K562 (cell line): ENCODE data around the gene EIF5. TPM values are rescaled to one million over a fixed set of nuclear protein-coding genes. Genes with fewer than 3 reads are reported as not detected.

Experiments
- CBX3 ChIP-seq, 2 experiments: IDR thresholded peaks; 1 replicate in 1 of 2; 2 replicates in 1 of 2; pipeline ENCODE4 v1.6.1; 2012; ENCODE audit warnings: inconsistent platforms in 2 of 2, low read length in 2 of 2, borderline replicate concordance in 1 of 2, control low read depth in 1 of 2
- FOXM1 ChIP-seq, 2 experiments: fragments of 450-650 bp in 1 of 2; sonication (generic) in 1 of 2; formaldehyde crosslinking in 1 of 2; IDR thresholded peaks; 2 replicates each; pipeline versions ENCODE4 v1.6.1 to v1.9.0; 2017 to 2022; ENCODE audit warnings: low read depth in 2 of 2, mild to moderate bottlenecking in 2 of 2, missing genetic modification reagents in 1 of 2, moderate library complexity in 1 of 2
- GABPA ChIP-seq: fragments of 200-800 bp; sonication (Bioruptor generic); conservative IDR thresholded peaks from 2 replicates; pipeline ENCODE4 v1.6.1; 2016; ENCODE audit warnings: low read depth, missing genetic modification characterization, missing compliant biosample characterization
- HOXB6 ChIP-seq: fragments of 250-450 bp; sonication (Bioruptor Pico); IDR thresholded peaks from 2 replicates; pipeline ENCODE4 v1.5.1; 2022; ENCODE audit warnings: mild to moderate bottlenecking, borderline replicate concordance
- MLLT1 ChIP-seq, 2 experiments: fragments of 450-650 bp; IDR thresholded peaks; 2 replicates each; pipeline ENCODE4 v1.6.1; 2016
- MNT ChIP-seq, 2 experiments: fragments of 450-650 bp; conservative IDR thresholded peaks; 2 replicates each; pipeline ENCODE4 v1.6.1; 2017; ENCODE audit warnings: mild to moderate bottlenecking in 2 of 2, moderate library complexity in 2 of 2
- MTA3 ChIP-seq: fragments of 450-650 bp; formaldehyde crosslinking; IDR thresholded peaks from 2 replicates; pipeline ENCODE4 v1.6.1; 2017; ENCODE audit warnings: mild to moderate bottlenecking, borderline replicate concordance
- MXI1 ChIP-seq: IDR thresholded peaks from 2 replicates; pipeline ENCODE4 v1.6.1; 2011; ENCODE audit warnings: low read depth, mild to moderate bottlenecking, improper control_type of control experiment, low read length
- MYBL2 ChIP-seq, 2 experiments: fragments of 450-650 bp in 1 of 2; sonication (generic) in 1 of 2; formaldehyde crosslinking in 1 of 2; IDR thresholded peaks; 2 replicates each; pipeline versions ENCODE4 v1.6.1 to v1.8.1; 2017 to 2022; ENCODE audit warnings: borderline replicate concordance in 1 of 2, inconsistent platforms in 1 of 2, low read depth in 1 of 2, mild to moderate bottlenecking in 1 of 2, missing genetic modification reagents in 1 of 2, moderate library complexity in 1 of 2
- SETDB1 ChIP-seq: IDR thresholded peaks from one replicate; pipeline ENCODE4 v1.6.1; 2012; ENCODE audit warnings: low read length, control low read depth, inconsistent platforms
- SIN3A ChIP-seq, 2 experiments: fragments of 150-350 bp in 1 of 2; IDR thresholded peaks; 2 replicates each; pipeline ENCODE4 v1.6.1; 2011 to 2016; ENCODE audit warnings: borderline replicate concordance in 2 of 2, low read depth in 2 of 2, low read length in 2 of 2, mild to moderate bottlenecking in 2 of 2, moderate library complexity in 2 of 2; ENCODE audit not compliant: control insufficient read depth in 1 of 2
- THRB ChIP-seq: fragments of 450-650 bp; formaldehyde crosslinking; conservative IDR thresholded peaks from 2 replicates; pipeline ENCODE4 v1.4.0; 2022; ENCODE audit warnings: mild to moderate bottlenecking, missing genetic modification characterization
- ZBTB11 ChIP-seq, 3 experiments: fragments of 200-800 bp in 1 of 3; fragments of 250-450 bp in 1 of 3; fragments of 450-650 bp in 1 of 3; sonication (Bioruptor Pico) in 1 of 3; sonication (Bioruptor generic) in 1 of 3; formaldehyde crosslinking in 1 of 3; IDR thresholded peaks; 2 replicates each; pipeline versions ENCODE4 v1.6.1 to v1.8.0; 2016 to 2022; ENCODE audit warnings: mild to moderate bottlenecking in 2 of 3, missing genetic modification characterization in 2 of 3, missing compliant biosample characterization in 1 of 3, moderate library complexity in 1 of 3
- ZNF124 ChIP-seq: sonication (generic); formaldehyde crosslinking; IDR thresholded peaks from 2 replicates; pipeline ENCODE4 v1.8.1; 2022; ENCODE audit warnings: missing genetic modification reagents
- ZNF561 ChIP-seq: fragments of 450-650 bp; formaldehyde crosslinking; conservative IDR thresholded peaks from 2 replicates; pipeline ENCODE4 v1.4.0; 2020; ENCODE audit warnings: mild to moderate bottlenecking, moderate library complexity
- ZNF79 ChIP-seq: fragments of 250-450 bp; sonication (Bioruptor Pico); IDR thresholded peaks from 2 replicates; pipeline ENCODE4 v1.4.0; 2020; ENCODE audit warnings: low read depth, mild to moderate bottlenecking, moderate library complexity
- polyA plus RNA-seq, 8 experiments: library from polyadenylated mRNA; depleted of rRNA in 4 of 8; stranded (reverse) in 5 of 8; unstranded in 3 of 8; fragments of >200 nt; fragmentation: Nextera tagmentation in 2 of 8; fragmentation: Illumina TruSeq in 1 of 8; extraction: Ambion mirVana in 2 of 8; extraction: Trizol in 1 of 8; gene quantifications; 2 replicates each; pipeline versions ENCODE4 v1.2.1 to v1.2.3, GENCODE V29; 2011 to 2014; ENCODE audit warnings: inconsistent platforms in 1 of 8, missing spikeins in 1 of 8
- total RNA-seq, 7 experiments: library from RNA; depleted of rRNA in 6 of 7; stranded (reverse); fragments of >200 nt in 6 of 7; fragmentation: Illumina TruSeq in 2 of 7; extraction: Trizol in 2 of 7; gene quantifications; 2 replicates each; pipeline versions ENCODE4 v1.2.1 to v1.2.3, GENCODE V29; 2011 to 2021; ENCODE audit warnings: low replicate concordance in 1 of 7

Gene EIF5
- total and polyA plus RNA-seq, 9 of the 15 experiments (the other 6 are each of a cell fraction or from before 2014, with no cell fraction given), result 92.7 to 442 (median 190) TPM

- TF ChIP-seq ZBTB11 (CRISPR knock-in tag; IDR thresholded peaks at IDR 0.05) (peak in 1 of 3 experiments; percentile 61; a peak in 2 of 6 replicates), ZNF79 (no peak), MNT (conservative IDR thresholded peaks at IDR 0.05) (peak in 1 of 2 experiments; percentile 57; a peak in 2 of 4 replicates), SIN3A (IDR thresholded peaks at IDR 0.05; ENCODE audit: borderline replicate concordance in 2 of 2, control insufficient read depth in 1 of 2, low read depth in 2 of 2, low read length in 2 of 2) (no peak), GABPA (tag) (no peak), SETDB1 (no peak), CBX3 (IDR thresholded peaks at IDR 0.05; ENCODE audit: borderline replicate concordance in 1 of 2, low read length in 2 of 2) (peak in 1 of 2 experiments; percentile 79; a peak in 1 of 3 replicates), ZNF561 (CRISPR knock-in tag) (no peak), HOXB6 (CRISPR knock-in tag) (no peak), MLLT1 (IDR thresholded peaks at IDR 0.05) (peak in 1 of 2 experiments; percentile 77; a peak in 2 of 4 replicates), FOXM1 (IDR thresholded peaks at IDR 0.05; ENCODE audit: low read depth) (peak; percentile 85), FOXM1 (CRISPR knock-in tag; IDR thresholded peaks at IDR 0.05; ENCODE audit: low read depth) (no peak), MYBL2 (IDR thresholded peaks at IDR 0.05; ENCODE audit: low read depth) (no peak), MYBL2 (CRISPR knock-in tag; IDR thresholded peaks at IDR 0.05; ENCODE audit: borderline replicate concordance) (no peak), THRB (CRISPR knock-in tag) (no peak), MTA3 (peak; percentile 79), MXI1 (no peak), ZNF124 (CRISPR knock-in tag) (no peak)
Observed at GRCh38 chr14:103378038-103378854, 44.2 kb downstream of the EIF5 start (continued).
